ENCODE results near the gene FOXJ3.

- TF ChIP-seq CTCF (IDR thresholded peaks at IDR 0.05) = no peak
- no peak for TF ChIP-seq EP300 (IDR thresholded peaks at IDR 0.05)
- no peak for TF ChIP-seq POLR2A (IDR thresholded peaks at IDR 0.05; ENCODE audit: low read depth)
These were observed 180.3 kb downstream of the FOXJ3 start for GRCh38 chr1:42154685-42155084.

Measured in esophagus muscularis mucosa (tissue), 4 donors.